HG03558 (cell line): ENCODE data around the gene SLC6A18.

Experiments used
- ATAC-seq: cut with Tn5 transposase; IDR thresholded peaks from one replicate; pipeline ENCODE4 v1.9.1; 2021; ENCODE audit warnings: moderate number of reproducible peaks; ENCODE audit not compliant: unreplicated experiment; ENCODE audit errors: extremely low read depth

The SLC6A18 gene

GRCh38 chr5:1214163-1214935 is 10.8 kb upstream of the SLC6A18 start:
- ATAC-seq, result no peak

- ATAC-seq, result no peak
Observed at GRCh38 chr5:1214936-1215220, 10.3 kb upstream of the SLC6A18 start.

- no peak for ATAC-seq
Observed at GRCh38 chr5:1215320-1216096, 9.7 kb upstream of the SLC6A18 start.

GRCh38 chr5:1216211-1216917 is 8.8 kb upstream of the SLC6A18 start:
- no peak for ATAC-seq

GRCh38 chr5:1216918-1217295 is 8.3 kb upstream of the SLC6A18 start:
- no peak for ATAC-seq

- ATAC-seq, result no peak
Observed at GRCh38 chr5:1217596-1218206, 7.5 kb upstream of the SLC6A18 start.

- ATAC-seq, result no peak
Observed at GRCh38 chr5:1218351-1219080, 6.7 kb upstream of the SLC6A18 start.

GRCh38 chr5:1219098-1219767 is 5.9 kb upstream of the SLC6A18 start:
- no peak for ATAC-seq

GRCh38 chr5:1219768-1220100 is 5.4 kb upstream of the SLC6A18 start:
- ATAC-seq, result no peak

- ATAC-seq, result no peak
Observed at GRCh38 chr5:1220351-1220750, 4.8 kb upstream of the SLC6A18 start.

- ATAC-seq, result no peak
Observed at GRCh38 chr5:1220831-1221230, 4.3 kb upstream of the SLC6A18 start.

- ATAC-seq, result no peak
Observed at GRCh38 chr5:1221721-1222120, 3.5 kb upstream of the SLC6A18 start.

GRCh38 chr5:1222147-1222546 is 3.0 kb upstream of the SLC6A18 start:
- no peak for ATAC-seq

GRCh38 chr5:1222621-1223277 is 2.4 kb upstream of the SLC6A18 start:
- no peak for ATAC-seq

GRCh38 chr5:1223278-1223670 is 1.9 kb upstream of the SLC6A18 start:
- no peak for ATAC-seq

GRCh38 chr5:1224631-1225030 is 550 bp upstream of the SLC6A18 start:
- ATAC-seq, result no peak

GRCh38 chr5:1226231-1226630 is 1.1 kb downstream of the SLC6A18 start:
- ATAC-seq, result no peak

GRCh38 chr5:1226839-1227581 is 1.8 kb downstream of the SLC6A18 start:
- ATAC-seq, result no peak

- no peak for ATAC-seq
Observed at GRCh38 chr5:1227667-1228066, 2.5 kb downstream of the SLC6A18 start.
